ENCODE data around the gene L3MBTL4. TPM values are rescaled to one million over a fixed set of nuclear protein-coding genes. Genes with fewer than 3 reads are reported as not detected.

The L3MBTL4 gene
- total RNA-seq, 1 experiment from 2014 or later: not detected

DNA sequence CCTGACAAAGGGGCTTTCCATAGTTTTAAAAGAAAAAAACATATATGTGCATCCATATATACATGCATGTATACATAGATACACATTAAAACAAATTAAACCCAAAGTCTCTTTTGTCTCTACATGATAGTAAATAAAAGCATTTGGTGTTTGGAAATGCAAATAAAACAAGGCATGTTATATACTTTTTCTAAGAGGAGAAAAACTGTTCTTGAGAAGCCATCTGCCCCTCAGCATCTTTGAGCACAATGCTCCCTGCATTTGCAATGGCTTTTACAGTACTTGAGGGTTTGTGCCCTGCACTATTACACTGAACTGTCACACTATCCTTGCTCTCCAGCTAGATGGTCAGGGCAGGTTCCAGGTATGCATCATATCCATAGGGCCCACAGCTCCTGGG lies 210.2 kb downstream of the L3MBTL4 start:
- H4K20me1 ChIP-seq (ENCODE audit: insufficient read depth): no peaks in the 10 kb centered on the region
- ChIA-PET RAD21 (ENCODE audit: low non-redundant PET in 1 of 2, low total read pairs in 2 of 2, uncharacterized antibody in 2 of 2, unreplicated experiment in 2 of 2) (no interaction called here), CTCF (no interaction called here), POLR2A (no interaction called here)
- no peaks in the 10 kb centered on the region for H3K79me2 ChIP-seq (ENCODE audit: insufficient read depth, low read length)
- H3K4me1 ChIP-seq (ENCODE audit: control insufficient read depth in 1 of 2, insufficient read depth in 2 of 2, low read length in 2 of 2): no peaks in the 10 kb centered on the region
- TF ChIP-seq CBX3 (IDR thresholded peaks at IDR 0.05; ENCODE audit: low read depth) (no peak), TCF7L2 (IDR thresholded peaks at IDR 0.05; ENCODE audit: borderline replicate concordance, extremely low read depth, insufficient read depth, insufficient read length) (no peak), CEBPB (IDR thresholded peaks at IDR 0.05; ENCODE audit: low read depth) (no peak), ZFX (IDR thresholded peaks at IDR 0.05) (no peak)
- TF ChIP-seq, protein P1, sequence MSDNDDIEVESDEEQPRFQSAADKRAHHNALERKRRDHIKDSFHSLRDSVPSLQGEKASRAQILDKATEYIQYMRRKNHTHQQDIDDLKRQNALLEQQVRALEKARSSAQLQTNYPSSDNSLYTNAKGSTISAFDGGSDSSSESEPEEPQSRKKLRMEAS (IDR thresholded peaks at IDR 0.05): no peak
- TF ChIP-seq, protein P2, sequence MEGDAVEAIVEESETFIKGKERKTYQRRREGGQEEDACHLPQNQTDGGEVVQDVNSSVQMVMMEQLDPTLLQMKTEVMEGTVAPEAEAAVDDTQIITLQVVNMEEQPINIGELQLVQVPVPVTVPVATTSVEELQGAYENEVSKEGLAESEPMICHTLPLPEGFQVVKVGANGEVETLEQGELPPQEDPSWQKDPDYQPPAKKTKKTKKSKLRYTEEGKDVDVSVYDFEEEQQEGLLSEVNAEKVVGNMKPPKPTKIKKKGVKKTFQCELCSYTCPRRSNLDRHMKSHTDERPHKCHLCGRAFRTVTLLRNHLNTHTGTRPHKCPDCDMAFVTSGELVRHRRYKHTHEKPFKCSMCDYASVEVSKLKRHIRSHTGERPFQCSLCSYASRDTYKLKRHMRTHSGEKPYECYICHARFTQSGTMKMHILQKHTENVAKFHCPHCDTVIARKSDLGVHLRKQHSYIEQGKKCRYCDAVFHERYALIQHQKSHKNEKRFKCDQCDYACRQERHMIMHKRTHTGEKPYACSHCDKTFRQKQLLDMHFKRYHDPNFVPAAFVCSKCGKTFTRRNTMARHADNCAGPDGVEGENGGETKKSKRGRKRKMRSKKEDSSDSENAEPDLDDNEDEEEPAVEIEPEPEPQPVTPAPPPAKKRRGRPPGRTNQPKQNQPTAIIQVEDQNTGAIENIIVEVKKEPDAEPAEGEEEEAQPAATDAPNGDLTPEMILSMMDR (IDR thresholded peaks at IDR 0.05 in 2 of 3, conservative IDR thresholded peaks at IDR 0.05 in 1 of 3; ENCODE audit: borderline replicate concordance in 1 of 3, insufficient read depth in 1 of 3, low read depth in 2 of 3, low read length in 2 of 3): no peak
- TF ChIP-seq, protein P3, sequence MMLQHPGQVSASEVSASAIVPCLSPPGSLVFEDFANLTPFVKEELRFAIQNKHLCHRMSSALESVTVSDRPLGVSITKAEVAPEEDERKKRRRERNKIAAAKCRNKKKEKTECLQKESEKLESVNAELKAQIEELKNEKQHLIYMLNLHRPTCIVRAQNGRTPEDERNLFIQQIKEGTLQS (IDR thresholded peaks at IDR 0.05): no peak
- H3K4me2 ChIP-seq (ENCODE audit: low read length): no peak overlapping the region
- H3K4me3 ChIP-seq (replicated peaks in 1 of 2; ENCODE audit: low read depth in 1 of 2, low read length in 2 of 2): no peak overlapping the region
- no peaks in the 10 kb centered on the region for H3K36me3 ChIP-seq (ENCODE audit: control insufficient read depth in 1 of 2, insufficient read depth in 2 of 2, low read length in 2 of 2)
- BruUV-seq (replicated peaks): no TSS peak
- DNase-seq (ENCODE audit: low read depth, low spot score) (no peak), ATAC-seq (no peak)
- H3K27ac ChIP-seq (ENCODE audit: low read depth, low read length): no peak overlapping the region
- peaks cover 13 to 41% of the 10 kb centered on the region in 2 experiments; a peak in 2 of 4 replicates for H3K9me3 ChIP-seq (ENCODE audit: control insufficient read depth in 1 of 2, insufficient read depth in 1 of 2, low read depth in 1 of 2, low read length in 2 of 2)
- H2AFZ ChIP-seq (ENCODE audit: low read depth, low read length, poor library complexity, severe bottlenecking): no peak overlapping the region
- no peaks in the 10 kb centered on the region for H3K9me2 ChIP-seq (ENCODE audit: insufficient read depth)
- H3K9ac ChIP-seq (ENCODE audit: low read length): no peak overlapping the region
- intact Hi-C loops (cut with micrococcal nuclease): no loop called here
- H3K27me3 ChIP-seq (ENCODE audit: insufficient read depth, low read length): no peaks in the 10 kb centered on the region

DNA sequence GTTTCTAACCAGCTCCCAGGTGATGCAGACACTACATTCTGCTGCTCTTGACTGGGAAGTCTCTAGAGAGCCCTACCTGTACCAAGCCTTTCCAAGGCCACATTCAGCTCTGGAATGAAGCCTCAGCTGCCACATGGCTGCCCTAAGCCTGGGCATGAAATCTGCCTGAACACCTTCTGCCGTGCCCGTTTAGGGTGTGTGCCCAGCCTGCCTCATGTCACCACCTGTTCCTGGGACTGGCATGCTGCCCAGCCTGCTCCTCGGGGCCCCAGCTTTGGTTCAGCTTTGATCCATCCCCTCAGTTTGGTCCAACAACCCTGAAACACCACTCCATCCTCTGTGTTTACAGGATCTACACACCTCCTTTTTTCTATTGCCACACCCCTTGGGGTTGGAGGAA lies 210.9 kb downstream of the L3MBTL4 start:
- intact Hi-C loops (cut with micrococcal nuclease): no loop called here
- Histone ChIP-seq H3K9ac (ENCODE audit: low read length) (no peak overlapping the region), H3K9me2 (ENCODE audit: insufficient read depth) (no peaks in the 10 kb centered on the region), H3K27ac (ENCODE audit: low read depth, low read length) (no peak overlapping the region), H4K20me1 (ENCODE audit: insufficient read depth) (no peaks in the 10 kb centered on the region), H3K36me3 (ENCODE audit: control insufficient read depth in 1 of 2, insufficient read depth in 2 of 2, low read length in 2 of 2) (no peaks in the 10 kb centered on the region), H3K9me3 (ENCODE audit: control insufficient read depth in 1 of 2, insufficient read depth in 1 of 2, low read depth in 1 of 2, low read length in 2 of 2) (peaks cover 18 to 38% of the 10 kb centered on the region in 2 experiments; a peak in 2 of 4 replicates), H3K27me3 (ENCODE audit: insufficient read depth, low read length) (no peaks in the 10 kb centered on the region), H2AFZ (ENCODE audit: low read depth, low read length, poor library complexity, severe bottlenecking) (no peak overlapping the region), H3K4me2 (ENCODE audit: low read length) (no peak overlapping the region), H3K4me1 (ENCODE audit: control insufficient read depth in 1 of 2, insufficient read depth in 2 of 2, low read length in 2 of 2) (no peaks in the 10 kb centered on the region), H3K79me2 (ENCODE audit: insufficient read depth, low read length) (no peaks in the 10 kb centered on the region), H3K4me3 (replicated peaks in 1 of 2; ENCODE audit: low read depth in 1 of 2, low read length in 2 of 2) (no peak overlapping the region)
- ChIA-PET RAD21 (ENCODE audit: low non-redundant PET in 1 of 2, low total read pairs in 2 of 2, uncharacterized antibody in 2 of 2, unreplicated experiment in 2 of 2) (no interaction called here), CTCF (no interaction called here), POLR2A (no interaction called here)
- ATAC-seq: no peak
- BruUV-seq (replicated peaks): no TSS peak
- no peak for DNase-seq (ENCODE audit: low read depth, low spot score)
- TF ChIP-seq ELF1 (IDR thresholded peaks at IDR 0.05; ENCODE audit: borderline replicate concordance, low read depth): no peak
- TF ChIP-seq ZNF274 (IDR thresholded peaks at IDR 0.05; ENCODE audit: low read depth, low read length): no peak
- TF ChIP-seq SRF (IDR thresholded peaks at IDR 0.05; ENCODE audit: low read depth): no peak
- no peak for TF ChIP-seq YY1 (IDR thresholded peaks at IDR 0.05; ENCODE audit: extremely low read depth, insufficient replicate concordance, low read depth, low read length)
- no peak for TF ChIP-seq CEBPB (IDR thresholded peaks at IDR 0.05; ENCODE audit: low read depth)
- TF ChIP-seq RAD21 (IDR thresholded peaks at IDR 0.05; ENCODE audit: low read depth): no peak
- no peak for TF ChIP-seq EZH2 (IDR thresholded peaks at IDR 0.05)
- no peak for TF ChIP-seq TCF7L2 (IDR thresholded peaks at IDR 0.05; ENCODE audit: borderline replicate concordance, extremely low read depth, insufficient read depth, insufficient read length)
- no peak for TF ChIP-seq SIN3A (IDR thresholded peaks at IDR 0.05; ENCODE audit: low read depth)
- no peak for TF ChIP-seq EZH2phosphoT487 (IDR thresholded peaks at IDR 0.05; ENCODE audit: borderline replicate concordance)
- TF ChIP-seq, protein P4, sequence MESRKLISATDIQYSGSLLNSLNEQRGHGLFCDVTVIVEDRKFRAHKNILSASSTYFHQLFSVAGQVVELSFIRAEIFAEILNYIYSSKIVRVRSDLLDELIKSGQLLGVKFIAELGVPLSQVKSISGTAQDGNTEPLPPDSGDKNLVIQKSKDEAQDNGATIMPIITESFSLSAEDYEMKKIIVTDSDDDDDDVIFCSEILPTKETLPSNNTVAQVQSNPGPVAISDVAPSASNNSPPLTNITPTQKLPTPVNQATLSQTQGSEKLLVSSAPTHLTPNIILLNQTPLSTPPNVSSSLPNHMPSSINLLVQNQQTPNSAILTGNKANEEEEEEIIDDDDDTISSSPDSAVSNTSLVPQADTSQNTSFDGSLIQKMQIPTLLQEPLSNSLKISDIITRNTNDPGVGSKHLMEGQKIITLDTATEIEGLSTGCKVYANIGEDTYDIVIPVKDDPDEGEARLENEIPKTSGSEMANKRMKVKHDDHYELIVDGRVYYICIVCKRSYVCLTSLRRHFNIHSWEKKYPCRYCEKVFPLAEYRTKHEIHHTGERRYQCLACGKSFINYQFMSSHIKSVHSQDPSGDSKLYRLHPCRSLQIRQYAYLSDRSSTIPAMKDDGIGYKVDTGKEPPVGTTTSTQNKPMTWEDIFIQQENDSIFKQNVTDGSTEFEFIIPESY (IDR thresholded peaks at IDR 0.05; ENCODE audit: extremely low read depth, insufficient replicate concordance, low read length): no peak
- no peak for TF ChIP-seq ZFX (IDR thresholded peaks at IDR 0.05)
- no peak for TF ChIP-seq FOSL1 (IDR thresholded peaks at IDR 0.05; ENCODE audit: low read depth)
